K562 (cell line): ENCODE results near the gene ENO2. TPM values are rescaled to one million over a fixed set of nuclear protein-coding genes. Genes with fewer than 3 reads are reported as not detected.

Experiments
- CBFA2T2 ChIP-seq: fragments of 450-650 bp; conservative IDR thresholded peaks from 2 replicates; pipeline ENCODE4 v1.6.1; 2017; ENCODE audit warnings: mild to moderate bottlenecking
- HES1 ChIP-seq: fragments of 450-650 bp; IDR thresholded peaks from 2 replicates; pipeline ENCODE4 v1.6.1; 2016; ENCODE audit warnings: low read depth, mild to moderate bottlenecking, moderate library complexity
- HINFP ChIP-seq: fragments of 450-650 bp; conservative IDR thresholded peaks from 2 replicates; pipeline ENCODE4 v1.6.1; 2016; ENCODE audit warnings: missing genetic modification characterization, low read depth, mild to moderate bottlenecking, control low read depth, missing compliant biosample characterization
- LCOR ChIP-seq: sonication (generic); formaldehyde crosslinking; IDR thresholded peaks from 2 replicates; pipeline ENCODE4 v1.8.0; 2022; ENCODE audit warnings: mild to moderate bottlenecking, missing genetic modification reagents
- MYC ChIP-seq, 2 experiments: fragments of 250-450 bp in 1 of 2; sonication (Bioruptor Pico) in 1 of 2; IDR thresholded peaks; 2 replicates each; pipeline versions ENCODE4 v1.5.1 to v1.6.1; 2012 to 2021; ENCODE audit warnings: low read depth in 2 of 2, borderline replicate concordance in 1 of 2, improper control_type of control experiment in 1 of 2, low read length in 1 of 2, mild to moderate bottlenecking in 1 of 2, moderate library complexity in 1 of 2
- NFIC ChIP-seq: fragments of 450-650 bp; IDR thresholded peaks from 2 replicates; pipeline ENCODE4 v1.6.1; 2017; ENCODE audit warnings: mild to moderate bottlenecking, inconsistent platforms
- RERE ChIP-seq: sonication (generic); formaldehyde crosslinking; IDR thresholded peaks from 2 replicates; pipeline ENCODE4 v1.8.0; 2023; ENCODE audit warnings: missing genetic modification reagents, mild to moderate bottlenecking, borderline replicate concordance
- TFAM ChIP-seq: fragments of 250-450 bp; sonication (Bioruptor Pico); conservative IDR thresholded peaks from 2 replicates; pipeline ENCODE4 v1.5.0; 2021; ENCODE audit warnings: mild to moderate bottlenecking, moderate library complexity
- ZC3H4 ChIP-seq: sonication (generic); formaldehyde crosslinking; IDR thresholded peaks from 2 replicates; pipeline ENCODE4 v1.9.0; 2021; ENCODE audit warnings: missing genetic modification reagents, borderline replicate concordance
- ZNF407 ChIP-seq: fragments of 450-650 bp; IDR thresholded peaks from 2 replicates; pipeline ENCODE4 v1.6.1; 2016; ENCODE audit warnings: low read depth
- polyA plus RNA-seq, 8 experiments: library from polyadenylated mRNA; depleted of rRNA in 4 of 8; stranded (reverse) in 5 of 8; unstranded in 3 of 8; fragments of >200 nt; fragmentation: Nextera tagmentation in 2 of 8; fragmentation: Illumina TruSeq in 1 of 8; extraction: Ambion mirVana in 2 of 8; extraction: Trizol in 1 of 8; gene quantifications; 2 replicates each; pipeline versions ENCODE4 v1.2.1 to v1.2.3, GENCODE V29; 2011 to 2014; ENCODE audit warnings: inconsistent platforms in 1 of 8, missing spikeins in 1 of 8
- total RNA-seq, 7 experiments: library from RNA; depleted of rRNA in 6 of 7; stranded (reverse); fragments of >200 nt in 6 of 7; fragmentation: Illumina TruSeq in 2 of 7; extraction: Trizol in 2 of 7; gene quantifications; 2 replicates each; pipeline versions ENCODE4 v1.2.1 to v1.2.3, GENCODE V29; 2011 to 2021; ENCODE audit warnings: low replicate concordance in 1 of 7

Gene ENO2
- total and polyA plus RNA-seq, 9 of the 15 experiments (the other 6 are each of a cell fraction or from before 2014, with no cell fraction given): 10.9 to 43.3 (median 21.0) TPM

GRCh38 chr12:6943722-6944380, 29.5 kb downstream of the ENO2 start, which contains the start of the genes C12orf57 and RNU7-1 (continued):
- TF ChIP-seq MYC (IDR thresholded peaks at IDR 0.05; ENCODE audit: low read depth, low read length) (no peak; the same call in 1 of the 2 replicates), MYC (CRISPR knock-in tag; IDR thresholded peaks at IDR 0.05; ENCODE audit: borderline replicate concordance, low read depth) (peak; percentile 85; the same call in 1 of the 2 replicates), ZC3H4 (CRISPR knock-in tag) (peak; percentile 95), HES1 (0 out of 2 replicates have a peak, but pooled peaks have one; percentile 36), RERE (CRISPR knock-in tag) (no peak; the same call in 1 of the 2 replicates), LCOR (peak; percentile 83; the same call in 1 of the 2 replicates), TFAM (CRISPR knock-in tag) (no peak), NFIC (peak; percentile 72), CBFA2T2 (peak; percentile 10; the same call in 1 of the 2 replicates), ZNF407 (no peak), HINFP (tag) (no peak)
